ENCODE data around the gene CTSS. TPM values are rescaled to one million over a fixed set of nuclear protein-coding genes. Genes with fewer than 3 reads are reported as not detected.

The CTSS gene
- total RNA-seq, 4 donors from 2014 or later, result 235 to 454 (median 330) TPM

GRCh38 chr1:150809651-150810050, 44.1 kb upstream of the CTSS start:
- peak overlapping the region in 1 of 4 donors; percentile 45 for H3K27ac ChIP-seq
- peaks cover 0 to 51% (median 12%) of the 10 kb centered on the region in 4 donors for H3K4me1 ChIP-seq
- intact Hi-C loops (cut with DNase I; ENCODE audit: low total_unique reads) (no loop called here), in situ Hi-C loops (cut with MboI; ENCODE audit: low pct_ligation_motif_present in 1 of 4, low pct_unique_long_range_greater_than_20kb in 1 of 4, low sequenced_read_pairs in 3 of 4) (loop anchor here in 1 of 4 donors (25.0 kb wide), 1 partner anchor 172 kb away; the partner anchor contains the start of gene ENSA)
- DNase-seq, result no peak
- H3K4me3 ChIP-seq, result no peak overlapping the region
- peaks cover 0 to 31% (median 13%) of the 10 kb centered on the region in 4 donors for H3K36me3 ChIP-seq
- H3K27me3 ChIP-seq, result no peaks in the 10 kb centered on the region
- 47 to 69% methylated on average over 3 of the region's 3 CpGs for WGBS, 2 donors (ENCODE audit: low coverage in 1 of 2)
- H3K9me3 ChIP-seq, result no peaks in the 10 kb centered on the region
- TF ChIP-seq POLR2AphosphoS5 (IDR thresholded peaks at IDR 0.05) (no peak), EP300 (IDR thresholded peaks at IDR 0.05; ENCODE audit: low read depth) (no peak), POLR2A (IDR thresholded peaks at IDR 0.05) (no peak), CTCF (IDR thresholded peaks at IDR 0.05) (no peak)

GRCh38 chr1:150808846-150809245, 43.3 kb upstream of the CTSS start:
- in situ Hi-C loops (cut with MboI; ENCODE audit: low pct_ligation_motif_present in 1 of 4, low pct_unique_long_range_greater_than_20kb in 1 of 4, low sequenced_read_pairs in 3 of 4), result loop anchor here in 1 of 4 donors (25.0 kb wide), 1 partner anchor 172 kb away; the partner anchor contains the start of gene ENSA
- H3K27me3 ChIP-seq, result no peaks in the 10 kb centered on the region
- peak overlapping the region; percentile 31 to 66 (median 49) for H3K27ac ChIP-seq
- peaks cover 0 to 51% (median 12%) of the 10 kb centered on the region in 4 donors for H3K4me1 ChIP-seq
- intact Hi-C loops (cut with DNase I; ENCODE audit: low total_unique reads), result no loop called here
- peaks cover 0 to 24% (median 11%) of the 10 kb centered on the region in 4 donors for H3K36me3 ChIP-seq
- TF ChIP-seq POLR2A (IDR thresholded peaks at IDR 0.05) (no peak), EP300 (IDR thresholded peaks at IDR 0.05; ENCODE audit: low read depth) (no peak), POLR2AphosphoS5 (IDR thresholded peaks at IDR 0.05) (peak in 1 of 3 donors; percentile 20), CTCF (IDR thresholded peaks at IDR 0.05) (no peak)
- WGBS, 2 donors (ENCODE audit: low coverage in 1 of 2), result 80 to 83% methylated on average over 1 to 2 of the region's 2 CpGs
- peak overlapping the region in 1 of 4 donors; percentile 39 for H3K4me3 ChIP-seq
- no peaks in the 10 kb centered on the region for H3K9me3 ChIP-seq
- no peak for DNase-seq

DNA sequence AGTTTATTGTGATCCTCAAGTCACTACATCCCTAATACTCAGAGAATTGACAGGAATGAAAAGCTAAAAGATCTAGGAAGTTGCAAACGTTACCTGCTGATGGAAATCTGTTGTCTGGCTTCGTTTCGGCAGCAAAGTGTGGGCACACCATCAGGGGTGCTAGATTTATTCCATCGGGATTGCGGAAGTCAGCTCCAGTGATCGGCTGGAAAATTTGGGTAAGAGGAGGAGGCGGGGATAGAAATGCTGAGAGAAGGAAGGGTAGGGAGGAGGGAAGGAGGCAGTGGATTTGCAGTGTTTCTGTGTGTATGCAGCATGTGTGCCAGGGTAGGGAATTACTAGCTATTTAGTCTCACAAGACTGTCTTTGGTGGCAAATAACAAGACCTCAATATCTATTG, 42.5 kb upstream of the CTSS start, which contains the start of gene CTSK:
TSS of gene CTSK (minus strand) at position 140 of the 400 bp plus-strand sequence. CDS start 1,455 bp downstream, outside the sequence.
- no peaks in the 10 kb centered on the region for H3K9me3 ChIP-seq
- TF ChIP-seq CTCF (IDR thresholded peaks at IDR 0.05), result no peak
- TF ChIP-seq POLR2A (IDR thresholded peaks at IDR 0.05), result peak; percentile 21
- TF ChIP-seq POLR2AphosphoS5 (IDR thresholded peaks at IDR 0.05), result peak in 1 of 3 donors; percentile 43
- peaks cover 0 to 49% (median 12%) of the 10 kb centered on the region in 4 donors for H3K4me1 ChIP-seq
- H3K36me3 ChIP-seq, result peaks cover 0 to 17% (median 7%) of the 10 kb centered on the region in 4 donors
- peak within 1 kb of the TSS in 3 of 4 donors; percentile 2 to 39 (median 14) for H3K4me3 ChIP-seq
- peak within 1 kb of the TSS; percentile 31 to 66 (median 49) for H3K27ac ChIP-seq
- H3K27me3 ChIP-seq, result no peaks in the 10 kb centered on the region
- intact Hi-C loops (cut with DNase I; ENCODE audit: low total_unique reads) (no loop called here), in situ Hi-C loops (cut with MboI; ENCODE audit: low pct_ligation_motif_present in 1 of 4, low pct_unique_long_range_greater_than_20kb in 1 of 4, low sequenced_read_pairs in 3 of 4) (loop anchor here in 1 of 4 donors (25.0 kb wide), 1 partner anchor 171 kb away; the partner anchor contains the start of gene ENSA)
- DNase-seq, result no peak
- WGBS, 2 donors (ENCODE audit: low coverage in 1 of 2), result 70% methylated on average over 6 to 7 of the region's 7 CpGs

- intact Hi-C loops (cut with DNase I; ENCODE audit: low total_unique reads), result no loop called here
- TF ChIP-seq POLR2AphosphoS5 (IDR thresholded peaks at IDR 0.05) (no peak), EP300 (IDR thresholded peaks at IDR 0.05; ENCODE audit: low read depth) (no peak), CTCF (IDR thresholded peaks at IDR 0.05) (no peak), POLR2A (IDR thresholded peaks at IDR 0.05) (no peak)
- Histone ChIP-seq H3K9me3 (no peaks in the 10 kb centered on the region), H3K36me3 (peaks cover 0 to 10% (median 4%) of the 10 kb centered on the region in 4 donors), H3K4me3 (peak overlapping the region in 3 of 4 donors; percentile 2 to 39 (median 14)), H3K27ac (peak overlapping the region; percentile 11 to 66 (median 49)), H3K4me1 (peaks cover 0 to 42% (median 10%) of the 10 kb centered on the region in 4 donors), H3K27me3 (no peaks in the 10 kb centered on the region)
- WGBS, 2 donors (ENCODE audit: low coverage in 1 of 2), result 43 to 58% methylated on average over 5 to 7 of the region's 7 CpGs
- no peak for DNase-seq
- in situ Hi-C loops (cut with MboI; ENCODE audit: low pct_ligation_motif_present in 1 of 4, low pct_unique_long_range_greater_than_20kb in 1 of 4, low sequenced_read_pairs in 3 of 4), result loop anchor here in 1 of 4 donors (25.0 kb wide), 1 partner anchor 170 kb away; the partner anchor contains the start of gene ENSA
Measured at GRCh38 chr1:150807249-150808023, 41.9 kb upstream of the CTSS start.
